ENCODE results near the gene PSME2. TPM values are rescaled to one million over a fixed set of nuclear protein-coding genes. Genes with fewer than 3 reads are reported as not detected.

PSME2 gene, protein sequence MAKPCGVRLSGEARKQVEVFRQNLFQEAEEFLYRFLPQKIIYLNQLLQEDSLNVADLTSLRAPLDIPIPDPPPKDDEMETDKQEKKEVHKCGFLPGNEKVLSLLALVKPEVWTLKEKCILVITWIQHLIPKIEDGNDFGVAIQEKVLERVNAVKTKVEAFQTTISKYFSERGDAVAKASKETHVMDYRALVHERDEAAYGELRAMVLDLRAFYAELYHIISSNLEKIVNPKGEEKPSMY
- 113 TPM for total RNA-seq
- long read RNA-seq, transcript PSME2-201 (11 exons, 1,404 nt), result major isoform, 59 of 87 reads
- long read RNA-seq, partial matches to known transcripts, result 3 of 87 reads
- long read RNA-seq, other reads (novel, unspliced or antisense), result 22 of 87 reads

DNA sequence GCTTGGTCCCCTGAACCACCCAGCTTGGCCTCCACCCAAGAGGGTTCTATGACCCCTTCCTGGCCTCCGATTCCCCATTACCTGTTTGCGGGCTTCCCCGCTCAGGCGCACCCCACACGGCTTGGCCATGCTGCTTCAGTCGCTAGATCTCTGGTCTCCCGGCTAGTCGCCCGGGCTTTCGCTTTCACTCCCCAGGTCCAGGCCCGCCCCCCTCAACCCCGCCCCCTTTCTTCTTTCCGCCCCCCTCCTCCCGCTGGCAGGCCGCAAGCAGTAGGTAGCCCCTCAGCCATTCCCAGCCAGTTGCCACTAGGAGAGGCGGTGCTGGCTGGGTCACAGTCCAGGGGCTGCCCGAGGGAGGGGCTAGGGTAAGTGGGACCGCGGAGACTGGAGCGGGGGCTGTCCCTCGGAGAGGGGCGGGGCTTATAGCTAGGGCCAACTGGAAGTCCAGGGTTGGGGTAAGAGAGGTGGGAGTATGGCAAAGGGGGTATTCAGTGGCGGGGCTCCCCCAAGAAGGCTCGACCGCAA is at the start of gene PSME2:
Gene PSME2, minus strand, starts transcription at position 158 of the 525 bp plus-strand sequence. Its CDS starts 29 bp downstream, at position 129.
- DNase-seq (ENCODE audit: low spot score), result peak; percentile 97

DNA sequence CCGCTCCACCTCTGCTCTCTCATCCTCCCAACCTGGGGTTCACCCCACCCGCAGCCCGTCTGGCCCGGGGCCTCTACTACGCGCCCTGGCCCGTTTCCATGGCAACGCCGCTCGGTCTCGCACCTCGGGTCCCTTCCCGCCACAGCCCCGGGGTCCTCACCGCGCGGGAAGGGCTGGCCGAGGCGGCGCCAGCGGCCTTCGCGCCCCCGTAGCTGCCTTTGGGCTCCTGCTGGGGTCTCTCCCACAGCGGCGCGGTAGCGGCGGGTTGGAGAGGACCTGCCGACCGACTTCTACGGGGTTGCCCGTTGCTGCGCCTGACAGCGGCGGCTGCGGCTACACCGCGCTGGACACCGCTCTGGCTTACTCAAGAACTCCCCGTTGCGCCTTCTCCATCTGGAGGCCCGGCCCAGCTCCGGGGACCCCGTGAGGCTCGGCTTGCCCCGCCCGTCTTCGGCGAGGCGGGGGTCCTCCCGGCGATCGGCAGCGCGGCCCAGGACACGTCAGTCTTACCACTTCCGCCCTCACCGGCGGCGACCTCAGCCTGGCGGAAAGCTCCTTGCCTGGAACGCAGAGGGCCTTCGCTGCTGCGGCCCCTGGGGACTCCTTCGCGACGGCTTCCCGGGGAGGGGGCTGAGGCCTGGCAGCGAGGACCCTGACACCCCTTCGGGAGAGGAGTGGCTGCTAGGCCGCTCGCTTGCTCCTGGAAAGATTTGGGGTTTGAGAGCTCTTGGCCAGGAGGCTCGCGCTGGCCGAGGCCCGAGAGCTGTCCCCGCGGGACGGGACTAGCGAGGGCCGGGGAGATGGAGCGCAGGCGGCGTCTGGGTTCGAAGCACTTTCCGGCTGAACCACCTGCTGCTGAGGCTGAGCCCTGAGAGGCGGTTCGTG is 49.0 kb upstream of the PSME2 start, which contains the start of gene TM9SF1:
Gene TM9SF1, minus strand, starts transcription at position 256 of the 885 bp plus-strand sequence. CDS start 422 bp downstream, outside the sequence.
- peak; percentile 97 for DNase-seq (ENCODE audit: low spot score)

DNA sequence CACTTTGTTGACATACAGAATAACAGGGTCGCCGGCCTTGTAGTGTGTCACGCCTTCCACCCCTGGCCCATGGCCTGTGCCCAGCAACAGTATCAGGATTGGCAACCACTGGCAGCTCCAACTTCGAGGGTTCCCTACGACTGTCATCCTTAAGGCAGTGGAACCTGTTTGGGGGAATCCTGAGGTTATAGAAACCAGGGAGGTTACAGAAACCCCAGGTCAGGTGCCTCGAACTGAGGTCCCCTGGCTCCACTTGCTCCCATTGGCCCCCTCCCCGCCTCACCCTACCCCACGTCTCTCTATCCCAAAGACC is 48.4 kb upstream of the PSME2 start:
- DNase-seq (ENCODE audit: low spot score), result no peak

DNA sequence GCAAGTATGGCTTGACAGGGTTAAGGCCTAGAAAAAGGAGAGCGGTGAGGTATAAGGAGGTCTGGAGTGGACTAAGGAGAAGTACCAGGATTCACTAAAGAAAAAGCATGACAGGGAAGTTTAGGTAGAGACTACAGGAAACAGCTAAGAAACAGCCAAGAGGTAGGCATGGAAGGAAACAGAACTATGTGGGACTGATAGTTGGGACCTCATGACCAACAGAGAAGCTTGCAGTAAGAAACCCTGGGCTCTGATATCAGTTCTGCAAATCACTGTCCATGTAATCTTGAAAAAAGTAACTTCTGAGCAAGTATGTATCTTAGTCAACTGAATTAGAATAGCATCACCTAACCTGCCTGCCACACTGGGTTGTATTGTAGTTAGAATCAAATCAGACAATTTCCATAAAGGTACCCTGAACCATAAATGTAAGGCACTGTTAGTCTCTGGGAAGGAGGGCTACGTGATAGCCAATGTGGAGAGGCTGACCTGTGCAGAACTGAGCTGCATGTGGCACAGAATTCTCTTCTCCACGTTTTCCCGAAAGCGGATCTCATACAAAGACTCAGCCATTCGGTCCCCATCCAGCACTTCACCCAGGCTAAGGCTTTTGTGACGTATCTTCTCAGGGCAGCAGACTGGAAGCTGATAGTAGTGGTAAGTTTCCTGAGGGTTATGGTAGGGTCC is 47.9 kb upstream of the PSME2 start:
- DNase-seq (ENCODE audit: low spot score), result no peak

DNA sequence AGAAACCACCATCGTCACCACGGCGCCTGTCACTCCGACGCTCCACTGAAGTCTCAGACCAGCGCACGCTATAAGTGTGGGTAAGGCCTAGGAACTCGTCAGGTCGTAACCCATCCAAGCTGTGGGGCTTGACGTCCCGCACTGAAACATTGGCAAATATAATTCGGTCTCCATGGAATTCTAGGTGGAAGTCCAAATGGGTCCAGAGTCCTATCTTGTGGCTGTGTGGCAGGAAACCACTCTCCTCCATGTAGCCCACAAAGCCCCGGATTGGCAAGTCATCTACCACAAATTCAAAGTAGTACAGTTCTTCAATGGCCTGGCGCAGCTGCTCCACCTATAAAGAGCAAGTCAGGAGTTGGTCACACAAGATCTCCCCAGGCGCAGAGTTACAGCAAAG is 46.5 kb upstream of the PSME2 start:
- DNase-seq (ENCODE audit: low spot score), result no peak

DNA sequence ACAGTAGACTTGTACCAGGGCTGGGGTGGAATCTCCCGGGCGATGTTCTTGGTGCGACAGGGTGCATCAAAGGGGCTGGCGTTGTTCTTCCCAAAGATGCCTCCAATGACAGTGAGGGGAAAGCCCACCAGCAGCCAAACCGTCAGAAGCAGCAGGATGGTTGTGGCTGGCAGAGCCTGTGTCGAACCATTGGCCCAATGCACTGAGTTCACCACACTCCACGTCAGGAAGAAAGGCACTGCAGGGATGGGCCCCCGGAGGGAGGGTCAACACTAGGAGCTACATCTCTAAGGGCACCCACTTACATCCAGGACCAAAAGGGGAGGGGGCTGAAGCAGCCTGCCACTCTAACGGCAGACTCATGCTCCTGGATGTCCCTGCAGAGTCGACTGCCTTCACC is 44.0 kb upstream of the PSME2 start:
- DNase-seq (ENCODE audit: low spot score), result no peak

DNA sequence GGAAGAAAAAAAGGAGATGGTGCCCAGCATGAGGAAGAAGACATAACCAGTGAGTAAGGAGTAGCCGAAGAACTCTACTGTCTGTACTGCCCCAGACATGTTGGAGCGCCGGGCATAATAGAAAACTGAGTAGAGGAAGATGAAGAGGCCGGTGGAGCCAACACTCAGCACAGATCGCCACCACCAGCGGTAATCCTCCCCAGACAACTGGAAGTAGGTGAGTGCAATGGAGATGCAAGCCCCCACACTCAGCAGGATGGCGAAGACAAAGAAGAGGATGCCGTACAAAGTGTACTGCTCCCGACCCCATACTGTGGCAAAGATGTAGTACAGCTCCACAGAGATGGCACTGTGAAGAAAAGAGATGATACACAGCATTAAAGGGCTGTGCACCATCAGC is 43.0 kb upstream of the PSME2 start:
- DNase-seq (ENCODE audit: low spot score), result no peak

DNA sequence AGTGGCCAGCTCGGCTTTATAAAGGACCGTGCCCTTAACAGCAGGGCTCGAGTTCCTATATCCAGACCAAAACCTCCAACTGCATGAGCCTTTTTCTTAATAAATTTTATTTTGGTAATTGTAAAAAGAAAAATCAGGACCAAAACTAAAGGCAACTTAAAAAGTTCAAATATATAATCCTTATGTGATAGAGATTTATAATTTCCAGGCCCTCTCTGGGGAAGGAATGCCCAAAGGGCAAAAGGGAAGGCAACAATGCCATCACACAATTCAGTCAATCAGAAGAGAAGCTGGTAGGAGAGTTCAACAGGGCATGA is 42.6 kb upstream of the PSME2 start:
- no peak for DNase-seq (ENCODE audit: low spot score)

DNA sequence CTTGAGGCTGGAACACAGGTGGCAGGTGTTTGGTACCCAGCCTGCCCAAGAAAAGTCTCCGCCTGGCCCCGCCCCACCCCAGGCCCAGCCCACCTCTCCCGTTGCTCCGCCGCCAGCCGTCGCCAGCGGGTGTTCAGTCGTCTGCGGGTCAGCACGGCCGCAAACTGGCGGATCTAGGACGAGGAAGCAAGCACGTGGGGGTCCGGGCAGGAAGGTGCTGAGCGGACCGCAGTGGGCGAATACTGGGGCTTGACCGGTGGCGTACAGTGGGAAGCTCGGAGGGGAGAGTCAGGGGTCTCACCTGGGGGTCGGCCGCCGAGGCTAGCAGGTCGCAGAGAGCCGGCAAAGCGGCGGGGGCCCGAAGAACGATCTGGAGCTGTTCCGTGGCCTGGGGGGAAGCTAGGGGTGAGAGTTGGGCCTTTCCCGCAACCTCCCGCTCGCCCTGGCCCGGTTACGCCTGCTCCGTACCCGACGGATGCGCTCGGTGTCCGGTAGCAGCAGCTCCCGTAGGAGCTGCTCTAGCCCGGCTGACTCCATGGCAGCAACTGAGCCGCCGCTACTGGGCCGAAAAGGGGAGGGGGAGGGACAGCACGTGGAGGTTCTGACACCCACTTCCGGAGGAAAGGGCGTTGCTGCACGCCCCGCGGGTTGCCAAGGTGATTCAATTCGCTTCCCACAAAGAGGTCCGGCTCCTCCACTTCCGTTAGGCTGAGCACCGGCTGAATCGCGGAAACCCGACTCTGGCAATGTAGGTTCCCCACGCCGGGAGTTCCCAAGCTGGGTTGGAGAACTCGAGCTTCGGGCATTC is 42.0 kb upstream of the PSME2 start, which contains the start of gene IPO4:
Gene IPO4, minus strand, starts transcription at position 566 of the 808 bp plus-strand sequence. Its CDS starts 29 bp downstream, at position 537.
- DNase-seq (ENCODE audit: low spot score), result peak; percentile 96

DNA sequence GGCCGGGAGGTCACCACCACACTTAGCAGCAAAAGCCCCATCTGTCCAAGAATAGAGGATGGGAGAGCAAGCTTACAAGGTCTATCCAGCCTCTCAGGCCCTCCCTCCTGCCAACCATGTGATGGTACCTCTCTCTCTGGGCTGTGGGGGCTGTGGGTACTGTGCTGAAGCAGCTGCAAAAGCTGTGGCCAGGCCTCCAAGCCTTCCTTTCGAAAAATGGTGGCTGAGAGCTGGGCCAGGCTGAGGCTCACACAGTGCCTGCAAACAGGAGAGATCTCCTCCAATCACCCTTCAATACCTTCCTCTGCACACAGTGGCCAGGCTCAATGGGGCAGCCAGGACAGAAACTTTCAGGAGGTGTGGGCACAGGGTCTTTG is 41.1 kb upstream of the PSME2 start:
- no peak for DNase-seq (ENCODE audit: low spot score)

DNA sequence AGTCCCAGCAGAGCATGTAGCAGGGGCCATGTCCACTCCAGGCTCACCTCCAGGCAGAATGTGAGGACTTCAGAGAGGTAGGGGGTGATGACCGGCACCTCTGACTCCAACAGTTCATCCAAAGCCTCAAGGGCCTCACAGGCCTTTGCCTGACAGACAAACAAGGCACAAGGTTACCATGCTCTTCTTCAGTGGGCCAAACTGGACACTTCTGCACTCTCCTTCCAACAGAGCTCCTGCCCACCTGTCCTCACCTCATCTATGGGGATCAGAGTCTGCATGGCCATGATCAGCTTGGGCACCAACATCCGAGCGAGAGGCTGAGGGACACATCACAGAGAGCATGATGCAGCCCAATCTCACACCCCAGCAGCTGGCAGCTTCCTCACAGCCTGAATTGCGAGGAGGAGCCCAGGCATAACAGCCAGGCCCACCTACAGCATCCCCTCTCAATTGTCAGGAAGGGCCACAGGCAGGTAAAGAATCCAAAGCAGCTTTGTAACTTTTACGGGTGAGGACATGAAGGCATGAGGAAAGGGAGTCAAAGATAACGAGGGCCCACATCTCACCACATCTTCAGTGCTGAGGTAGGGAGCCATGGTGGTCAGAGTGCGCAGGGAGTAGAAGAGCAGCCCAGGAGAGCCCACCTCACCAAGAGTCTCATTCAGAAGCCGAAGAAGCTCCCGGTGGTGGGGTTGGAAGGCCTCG is 40.6 kb upstream of the PSME2 start:
- no peak for DNase-seq (ENCODE audit: low spot score)

DNA sequence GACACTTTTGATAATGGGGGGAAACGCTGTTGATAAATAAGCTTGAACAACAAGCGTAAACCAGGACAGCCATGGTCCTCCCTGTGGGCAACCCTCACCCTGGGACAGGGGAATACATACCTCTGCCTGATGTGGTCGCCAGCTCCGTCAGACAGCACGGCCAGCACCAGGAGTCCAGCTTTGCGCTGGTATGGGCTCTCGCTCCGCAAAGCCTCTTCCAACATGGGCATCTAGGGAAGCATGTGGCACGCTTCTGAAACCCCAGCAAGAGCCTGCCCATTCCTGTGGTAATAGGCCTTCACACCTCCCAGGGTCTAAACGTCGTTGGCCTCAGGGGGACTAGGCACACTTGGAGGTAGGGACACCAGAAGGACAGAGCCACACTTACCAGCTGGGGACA is 39.3 kb upstream of the PSME2 start:
- no peak for DNase-seq (ENCODE audit: low spot score)

DNA sequence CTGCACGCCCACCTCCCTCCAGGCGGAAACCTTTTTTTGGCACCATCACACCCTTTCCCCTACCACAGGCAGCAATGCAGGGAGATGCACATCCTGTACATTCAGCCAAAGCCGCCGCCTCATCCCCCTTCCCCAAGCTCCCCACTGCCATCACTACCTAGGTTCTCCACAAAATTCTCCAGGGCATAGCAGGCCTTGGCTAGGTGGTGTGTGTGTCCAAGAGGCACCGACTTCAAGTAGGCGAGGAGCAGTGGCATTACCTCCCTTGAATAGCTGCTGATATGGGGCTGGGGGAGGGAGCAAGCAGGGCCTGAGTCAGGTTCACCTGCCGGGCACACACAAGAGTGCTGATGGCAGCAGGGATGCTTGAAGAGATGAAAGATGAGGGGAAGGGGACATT is 38.6 kb upstream of the PSME2 start:
- no peak for DNase-seq (ENCODE audit: low spot score)

DNA sequence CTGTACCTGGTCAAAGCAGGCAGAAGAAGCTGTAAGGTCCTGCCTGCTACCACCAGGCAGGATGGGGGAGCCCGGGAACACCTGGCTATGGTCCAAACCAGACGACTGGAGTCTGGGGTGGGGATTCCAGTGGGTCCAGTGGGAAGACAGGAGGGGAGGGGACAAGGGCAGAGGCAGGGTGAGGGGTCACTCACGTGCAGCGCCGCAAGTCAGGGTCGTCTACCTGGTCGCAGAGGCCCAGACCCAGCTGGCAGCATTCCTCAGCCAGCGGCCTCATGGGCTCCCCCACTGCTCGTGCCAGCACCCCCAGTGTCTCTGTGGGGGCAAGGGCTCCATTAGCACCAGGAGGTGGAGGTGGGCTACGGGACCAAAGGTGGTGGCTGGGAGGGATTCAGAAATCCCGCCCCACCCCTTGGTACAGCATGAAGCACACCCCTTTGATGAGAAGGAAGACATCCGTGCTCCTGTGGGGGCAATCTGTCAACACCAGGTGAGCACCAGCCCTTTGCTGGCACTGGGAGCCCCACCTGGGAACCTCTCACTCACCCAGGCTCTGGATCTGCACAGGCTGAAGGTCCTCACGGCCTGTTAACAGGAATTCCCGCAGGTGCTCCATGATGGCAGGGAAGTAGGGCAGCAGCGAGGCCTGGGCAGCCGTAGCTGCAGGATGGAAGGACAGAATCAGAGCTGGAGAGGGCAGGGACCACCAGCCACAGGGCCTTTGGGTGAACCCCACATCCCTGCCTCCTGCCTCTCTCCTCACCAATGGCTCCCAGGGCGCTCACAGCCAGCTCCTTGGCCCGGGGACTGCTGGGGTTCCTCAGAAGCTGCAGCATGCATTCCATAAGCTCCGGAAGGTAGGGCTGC is 37.9 kb upstream of the PSME2 start:
- DNase-seq (ENCODE audit: low spot score), result no peak

DNA sequence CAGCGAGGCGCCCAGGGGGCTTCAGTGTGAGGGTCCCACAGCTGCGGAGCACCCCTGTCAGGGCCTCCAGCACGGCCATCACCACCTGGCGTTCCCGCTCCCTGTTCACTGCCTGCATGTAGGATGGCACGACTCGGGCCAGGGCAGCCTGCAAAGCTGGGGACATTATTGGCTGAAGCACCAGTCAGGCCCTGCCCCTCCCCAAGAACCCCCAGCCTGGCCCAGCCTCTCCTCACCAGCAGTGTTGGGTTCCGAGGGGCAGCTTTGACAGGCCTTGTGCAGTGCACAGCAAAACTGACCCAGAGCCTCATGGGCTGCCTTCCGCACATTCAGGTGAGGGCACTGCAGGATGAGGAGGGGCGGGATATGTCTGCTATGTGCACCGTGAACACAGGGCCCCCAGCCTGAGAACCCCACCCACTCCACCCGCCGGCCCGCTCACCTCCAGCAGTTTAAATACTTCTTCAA is 36.6 kb upstream of the PSME2 start:
- no peak for DNase-seq (ENCODE audit: low spot score)

DNA sequence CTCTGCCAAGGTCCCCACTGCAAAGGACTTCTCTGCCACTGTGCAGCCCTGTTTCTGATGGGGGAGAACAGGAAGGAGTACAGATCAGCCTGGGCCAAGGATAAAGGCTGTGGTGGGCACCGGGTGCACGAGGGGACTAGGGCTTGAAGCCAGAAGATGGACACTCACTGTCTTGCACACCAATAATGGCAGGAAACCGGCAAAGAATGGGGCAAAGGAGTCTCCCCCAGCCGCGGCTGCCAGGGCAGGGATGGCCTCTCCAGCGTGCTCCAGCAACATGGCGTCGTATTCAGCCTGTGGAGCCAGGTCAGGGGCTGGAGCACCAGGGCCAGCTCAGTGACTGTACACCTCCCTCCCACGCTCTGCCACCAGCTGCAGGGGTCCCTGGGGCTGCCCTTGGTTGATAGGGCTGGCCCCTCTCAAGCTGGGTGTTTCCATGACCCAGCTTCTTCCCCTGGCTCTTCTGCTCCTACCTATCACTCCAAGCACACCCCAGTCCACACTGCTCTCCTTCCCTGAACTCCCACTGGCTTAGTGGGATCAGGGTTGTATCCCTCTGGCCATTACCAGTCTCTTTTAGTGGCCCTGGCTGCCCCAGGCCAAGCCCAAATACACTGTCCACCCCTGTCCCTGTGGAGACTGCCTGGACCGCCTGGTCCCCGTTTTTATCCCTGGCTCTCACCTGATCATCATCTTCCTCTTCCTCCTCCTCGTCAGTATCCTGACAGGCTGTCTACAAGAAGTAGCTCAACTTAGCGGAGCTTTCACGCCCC is 35.9 kb upstream of the PSME2 start:
- DNase-seq (ENCODE audit: low spot score), result no peak

DNA sequence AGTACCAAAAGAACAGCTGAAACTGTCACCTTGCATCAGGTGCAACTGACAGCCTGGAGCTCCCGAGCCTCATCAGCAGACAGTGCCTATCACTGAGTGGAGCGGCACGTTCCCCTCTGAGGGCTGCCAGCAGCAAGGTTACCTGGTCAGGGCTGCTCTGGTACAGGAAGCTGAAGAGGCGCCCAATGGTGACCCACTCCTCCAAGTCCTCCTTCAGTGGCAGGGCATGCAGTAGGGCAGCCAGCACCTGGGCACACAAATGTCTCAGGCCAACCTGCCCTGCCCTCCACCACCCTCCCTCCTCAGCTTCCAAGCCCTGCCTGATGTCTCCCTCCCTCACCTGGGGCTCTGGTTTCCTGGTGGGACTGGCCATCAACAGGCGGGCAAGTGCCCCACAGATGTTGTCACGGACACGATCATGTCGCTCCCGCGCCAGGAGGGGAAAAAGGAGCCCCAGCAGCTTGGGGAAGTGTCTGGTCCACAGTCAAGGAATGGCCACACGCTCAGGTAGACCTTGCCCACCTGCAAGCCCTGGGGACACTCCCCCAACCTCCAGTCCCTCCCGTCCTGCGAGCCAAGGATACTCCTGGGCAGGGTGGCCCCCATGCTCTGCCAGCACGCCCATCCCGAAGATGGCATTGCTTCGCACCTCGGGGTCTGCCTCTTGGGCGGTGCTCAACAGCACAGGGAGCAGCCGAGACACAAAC is 35.1 kb upstream of the PSME2 start:
- DNase-seq (ENCODE audit: low spot score), result no peak
